NOMO-1 treated with dmso at 0.1 percent for 144 hours (cell line): Measurements from ENCODE around the gene TGM1.

Experiments
- DNase-seq: peaks from one replicate; lab custom pipeline; 2025; ENCODE audit not compliant: unreplicated experiment; lab: John Stamatoyannopoulos, UW

TGM1 gene

GRCh38 chr14:24271134-24271833 lies 8.3 kb upstream of the TGM1 start, which contains the start of gene RABGGTA:
TSS of gene RABGGTA (minus strand) at chr14:24271597. CDS start at chr14:24271115, 482 bp downstream.
- peak; percentile 81 for DNase-seq

- no peak for DNase-seq
These were observed 7.7 kb upstream of the TGM1 start for GRCh38 chr14:24270537-24271133.

- DNase-seq, result no peak
These were observed 7.0 kb upstream of the TGM1 start for GRCh38 chr14:24269910-24270536.

GRCh38 chr14:24269368-24269767 lies 6.4 kb upstream of the TGM1 start:
- no peak for DNase-seq

GRCh38 chr14:24268225-24268624 lies 5.2 kb upstream of the TGM1 start:
- DNase-seq, result no peak

- DNase-seq, result no peak
These were observed 4.5 kb upstream of the TGM1 start for GRCh38 chr14:24267516-24267915.

- DNase-seq, result no peak
These were observed 3.6 kb upstream of the TGM1 start for GRCh38 chr14:24266344-24267244.

- DNase-seq, result no peak
These were observed 1.3 kb upstream of the TGM1 start for GRCh38 chr14:24264298-24264697.

- DNase-seq, result no peak
These were observed 871 bp upstream of the TGM1 start for GRCh38 chr14:24263848-24264247.

- no peak for DNase-seq
These were observed 1.0 kb downstream of the TGM1 start for GRCh38 chr14:24261969-24262327.

GRCh38 chr14:24261256-24261968 lies 1.6 kb downstream of the TGM1 start:
- DNase-seq, result no peak

GRCh38 chr14:24260780-24261157 lies 2.2 kb downstream of the TGM1 start:
- no peak for DNase-seq

GRCh38 chr14:24260026-24260779 lies 2.8 kb downstream of the TGM1 start:
- DNase-seq, result no peak

- DNase-seq, result no peak
These were observed 3.5 kb downstream of the TGM1 start for GRCh38 chr14:24259282-24260025.

- DNase-seq, result no peak
These were observed 4.3 kb downstream of the TGM1 start for GRCh38 chr14:24258548-24259265.

GRCh38 chr14:24258119-24258518 lies 4.9 kb downstream of the TGM1 start:
- no peak for DNase-seq

GRCh38 chr14:24256960-24257359 lies 6.0 kb downstream of the TGM1 start:
- DNase-seq, result no peak

- DNase-seq, result no peak
These were observed 6.9 kb downstream of the TGM1 start for GRCh38 chr14:24255931-24256711.
